WTC11 (cell line): Measurements from ENCODE around the gene KIFC3. TPM values are rescaled to one million over a fixed set of nuclear protein-coding genes. Genes with fewer than 3 reads are reported as not detected.

Experiments used
- ATAC-seq: fragments of 200-7000 bp; cut with Tn5 transposase; 2 replicates; pipeline ENCODE4 v1.10.0; 2021; ENCODE audit warnings: mild to moderate bottlenecking, moderate library complexity
- CTCF ChIA-PET: fragments of 300-600 bp; sonication (Branson Sonifier 250); formaldehyde crosslinking; loops from one replicate; lab custom pipeline; 2021; ENCODE audit warnings: antibody characterized with exemption; lab: Charles Lee
- POLR2A ChIA-PET: fragments of 350-600 bp; sonication (Branson Sonifier 250); formaldehyde crosslinking; loops from one replicate; lab custom pipeline; 2021; ENCODE audit warnings: antibody characterized with exemption; lab: Charles Lee
- DNase-seq: peaks from one replicate; pipeline ENCODE4 v3.0.0; 2021; ENCODE audit warnings: low spot score
- H3K27ac Mint-ChIP-seq: 2 replicates; pipeline ENCODE4 v1.8.0; 2021; ENCODE audit warnings: mixed read lengths
- H3K27me3 Mint-ChIP-seq: 2 replicates; pipeline ENCODE4 v1.8.0; 2021; ENCODE audit warnings: low read depth, mild to moderate bottlenecking, moderate library complexity, mixed read lengths
- H3K36me3 Mint-ChIP-seq: 2 replicates; pipeline ENCODE4 v1.8.0; 2021; ENCODE audit warnings: mixed read lengths
- H3K4me1 Mint-ChIP-seq: 2 replicates; pipeline ENCODE4 v1.8.0; 2022; ENCODE audit warnings: mixed read lengths
- H3K4me3 Mint-ChIP-seq: 2 replicates; pipeline ENCODE4 v1.8.0; 2021; ENCODE audit warnings: mild to moderate bottlenecking, moderate library complexity, mixed read lengths
- H3K9me3 Mint-ChIP-seq: 2 replicates; pipeline ENCODE4 v1.8.0; 2021; ENCODE audit warnings: mixed read lengths
- CBFB ChIP-seq: sonication (generic); formaldehyde crosslinking; IDR thresholded peaks from 2 replicates; pipeline ENCODE4 v1.8.1; 2022; ENCODE audit warnings: mild to moderate bottlenecking, low read depth, missing genetic modification reagents
- CREB1 ChIP-seq: sonication (generic); formaldehyde crosslinking; IDR thresholded peaks from 2 replicates; pipeline ENCODE4 v1.8.0; 2023; ENCODE audit warnings: mild to moderate bottlenecking, missing genetic modification reagents
- EMX1 ChIP-seq: fragments of 250-450 bp; sonication (Bioruptor Pico); IDR thresholded peaks from 2 replicates; pipeline ENCODE4 v1.8.0; 2021; ENCODE audit warnings: mild to moderate bottlenecking
- GTF2I ChIP-seq: fragments of 250-450 bp; sonication (Bioruptor Pico); conservative IDR thresholded peaks from 2 replicates; pipeline ENCODE4 v1.4.0; 2021; ENCODE audit warnings: mild to moderate bottlenecking
- IRF2 ChIP-seq: sonication (generic); formaldehyde crosslinking; IDR thresholded peaks from 2 replicates; pipeline ENCODE4 v1.8.0; 2022; ENCODE audit warnings: low read depth, missing genetic modification reagents, borderline replicate concordance
- JAZF1 ChIP-seq: fragments of 250-450 bp; sonication (Bioruptor Pico); IDR thresholded peaks from 2 replicates; pipeline ENCODE4 v1.9.0; 2021; ENCODE audit warnings: moderate library complexity, mild to moderate bottlenecking, inconsistent platforms
- MAX ChIP-seq: sonication (generic); formaldehyde crosslinking; IDR thresholded peaks from 2 replicates; pipeline ENCODE4 v1.8.0; 2022; ENCODE audit warnings: mild to moderate bottlenecking, missing genetic modification reagents
- MYBL2 ChIP-seq: sonication (generic); formaldehyde crosslinking; IDR thresholded peaks from 2 replicates; pipeline ENCODE4 v1.8.1; 2023; ENCODE audit warnings: mild to moderate bottlenecking, moderate library complexity, missing genetic modification reagents
- RORB ChIP-seq: fragments of 250-450 bp; sonication (Bioruptor Pico); IDR thresholded peaks from 2 replicates; pipeline ENCODE4 v1.9.0; 2021; ENCODE audit warnings: mild to moderate bottlenecking
- SMAD3 ChIP-seq: sonication (generic); formaldehyde crosslinking; IDR thresholded peaks from 2 replicates; pipeline ENCODE4 v1.8.0; 2022; ENCODE audit warnings: missing genetic modification reagents, mild to moderate bottlenecking, borderline replicate concordance
- TP53 ChIP-seq: sonication (generic); formaldehyde crosslinking; IDR thresholded peaks from 2 replicates; pipeline ENCODE4 v1.8.1; 2023; ENCODE audit warnings: mild to moderate bottlenecking, missing genetic modification reagents
- total RNA-seq: library from RNA; stranded (reverse); gene quantifications from 3 replicates; pipeline ENCODE4 v1.2.3, GENCODE V29; 2021
- TF ChIP-seq, protein P1 (sequence below): sonication (generic); formaldehyde crosslinking; IDR thresholded peaks from 2 replicates; pipeline ENCODE4 v1.8.0; 2023; ENCODE audit warnings: missing genetic modification reagents, mild to moderate bottlenecking, borderline replicate concordance
- TF ChIP-seq, protein P2 (sequence below): fragments of 250-450 bp; sonication (Bioruptor Pico); IDR thresholded peaks from 2 replicates; pipeline ENCODE4 v1.9.0; 2021; ENCODE audit warnings: mild to moderate bottlenecking, borderline replicate concordance
- TF ChIP-seq, protein P3 (sequence below): fragments of 250-450 bp; sonication (Bioruptor Pico); IDR thresholded peaks from 2 replicates; pipeline ENCODE4 v1.8.0; 2021; ENCODE audit warnings: mild to moderate bottlenecking
- TF ChIP-seq, protein P4 (sequence below): sonication (generic); formaldehyde crosslinking; IDR thresholded peaks from 2 replicates; pipeline ENCODE4 v1.8.0; 2023; ENCODE audit warnings: mild to moderate bottlenecking, missing genetic modification reagents

The KIFC3 gene
- total RNA-seq, 1 experiment from 2014 or later, result 11.6 TPM

- TF ChIP-seq, protein P1, sequence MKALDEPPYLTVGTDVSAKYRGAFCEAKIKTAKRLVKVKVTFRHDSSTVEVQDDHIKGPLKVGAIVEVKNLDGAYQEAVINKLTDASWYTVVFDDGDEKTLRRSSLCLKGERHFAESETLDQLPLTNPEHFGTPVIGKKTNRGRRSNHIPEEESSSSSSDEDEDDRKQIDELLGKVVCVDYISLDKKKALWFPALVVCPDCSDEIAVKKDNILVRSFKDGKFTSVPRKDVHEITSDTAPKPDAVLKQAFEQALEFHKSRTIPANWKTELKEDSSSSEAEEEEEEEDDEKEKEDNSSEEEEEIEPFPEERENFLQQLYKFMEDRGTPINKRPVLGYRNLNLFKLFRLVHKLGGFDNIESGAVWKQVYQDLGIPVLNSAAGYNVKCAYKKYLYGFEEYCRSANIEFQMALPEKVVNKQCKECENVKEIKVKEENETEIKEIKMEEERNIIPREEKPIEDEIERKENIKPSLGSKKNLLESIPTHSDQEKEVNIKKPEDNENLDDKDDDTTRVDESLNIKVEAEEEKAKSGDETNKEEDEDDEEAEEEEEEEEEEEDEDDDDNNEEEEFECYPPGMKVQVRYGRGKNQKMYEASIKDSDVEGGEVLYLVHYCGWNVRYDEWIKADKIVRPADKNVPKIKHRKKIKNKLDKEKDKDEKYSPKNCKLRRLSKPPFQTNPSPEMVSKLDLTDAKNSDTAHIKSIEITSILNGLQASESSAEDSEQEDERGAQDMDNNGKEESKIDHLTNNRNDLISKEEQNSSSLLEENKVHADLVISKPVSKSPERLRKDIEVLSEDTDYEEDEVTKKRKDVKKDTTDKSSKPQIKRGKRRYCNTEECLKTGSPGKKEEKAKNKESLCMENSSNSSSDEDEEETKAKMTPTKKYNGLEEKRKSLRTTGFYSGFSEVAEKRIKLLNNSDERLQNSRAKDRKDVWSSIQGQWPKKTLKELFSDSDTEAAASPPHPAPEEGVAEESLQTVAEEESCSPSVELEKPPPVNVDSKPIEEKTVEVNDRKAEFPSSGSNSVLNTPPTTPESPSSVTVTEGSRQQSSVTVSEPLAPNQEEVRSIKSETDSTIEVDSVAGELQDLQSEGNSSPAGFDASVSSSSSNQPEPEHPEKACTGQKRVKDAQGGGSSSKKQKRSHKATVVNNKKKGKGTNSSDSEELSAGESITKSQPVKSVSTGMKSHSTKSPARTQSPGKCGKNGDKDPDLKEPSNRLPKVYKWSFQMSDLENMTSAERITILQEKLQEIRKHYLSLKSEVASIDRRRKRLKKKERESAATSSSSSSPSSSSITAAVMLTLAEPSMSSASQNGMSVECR (CRISPR knock-in tag), result no peak
- TF ChIP-seq, protein P2, sequence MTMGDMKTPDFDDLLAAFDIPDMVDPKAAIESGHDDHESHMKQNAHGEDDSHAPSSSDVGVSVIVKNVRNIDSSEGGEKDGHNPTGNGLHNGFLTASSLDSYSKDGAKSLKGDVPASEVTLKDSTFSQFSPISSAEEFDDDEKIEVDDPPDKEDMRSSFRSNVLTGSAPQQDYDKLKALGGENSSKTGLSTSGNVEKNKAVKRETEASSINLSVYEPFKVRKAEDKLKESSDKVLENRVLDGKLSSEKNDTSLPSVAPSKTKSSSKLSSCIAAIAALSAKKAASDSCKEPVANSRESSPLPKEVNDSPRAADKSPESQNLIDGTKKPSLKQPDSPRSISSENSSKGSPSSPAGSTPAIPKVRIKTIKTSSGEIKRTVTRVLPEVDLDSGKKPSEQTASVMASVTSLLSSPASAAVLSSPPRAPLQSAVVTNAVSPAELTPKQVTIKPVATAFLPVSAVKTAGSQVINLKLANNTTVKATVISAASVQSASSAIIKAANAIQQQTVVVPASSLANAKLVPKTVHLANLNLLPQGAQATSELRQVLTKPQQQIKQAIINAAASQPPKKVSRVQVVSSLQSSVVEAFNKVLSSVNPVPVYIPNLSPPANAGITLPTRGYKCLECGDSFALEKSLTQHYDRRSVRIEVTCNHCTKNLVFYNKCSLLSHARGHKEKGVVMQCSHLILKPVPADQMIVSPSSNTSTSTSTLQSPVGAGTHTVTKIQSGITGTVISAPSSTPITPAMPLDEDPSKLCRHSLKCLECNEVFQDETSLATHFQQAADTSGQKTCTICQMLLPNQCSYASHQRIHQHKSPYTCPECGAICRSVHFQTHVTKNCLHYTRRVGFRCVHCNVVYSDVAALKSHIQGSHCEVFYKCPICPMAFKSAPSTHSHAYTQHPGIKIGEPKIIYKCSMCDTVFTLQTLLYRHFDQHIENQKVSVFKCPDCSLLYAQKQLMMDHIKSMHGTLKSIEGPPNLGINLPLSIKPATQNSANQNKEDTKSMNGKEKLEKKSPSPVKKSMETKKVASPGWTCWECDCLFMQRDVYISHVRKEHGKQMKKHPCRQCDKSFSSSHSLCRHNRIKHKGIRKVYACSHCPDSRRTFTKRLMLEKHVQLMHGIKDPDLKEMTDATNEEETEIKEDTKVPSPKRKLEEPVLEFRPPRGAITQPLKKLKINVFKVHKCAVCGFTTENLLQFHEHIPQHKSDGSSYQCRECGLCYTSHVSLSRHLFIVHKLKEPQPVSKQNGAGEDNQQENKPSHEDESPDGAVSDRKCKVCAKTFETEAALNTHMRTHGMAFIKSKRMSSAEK (CRISPR knock-in tag), result no peak
- no peak for TF ChIP-seq IRF2 (CRISPR knock-in tag)
Observed at GRCh38 chr16:57830890-57831484, 28.7 kb upstream of the KIFC3 start (continued).

- H3K27me3 Mint-ChIP-seq, result no peaks in the 10 kb centered on the region
- no peak for ATAC-seq
Observed at GRCh38 chr16:57829969-57830360, 27.7 kb upstream of the KIFC3 start.

GRCh38 chr16:57828272-57829161 is 26.2 kb upstream of the KIFC3 start:
- Mint-ChIP-seq H3K4me1 (peaks cover 7% of the 10 kb centered on the region), H3K36me3 (no peaks in the 10 kb centered on the region), H3K4me3 (no peak overlapping the region), H3K27me3 (no peaks in the 10 kb centered on the region), H3K9me3 (no peaks in the 10 kb centered on the region), H3K27ac (no peak overlapping the region)
- ChIA-PET POLR2A (no interaction called here), CTCF (interaction anchor here (0.7 to 1.5 kb wide), 4 partner anchors 10 to 41 kb away, joined by 3 to 4 read pairs (median 3); no protein-coding TSS in a partner anchor)
- ATAC-seq (peak; percentile 57), DNase-seq (no peak)
- no peak for TF ChIP-seq MAX (CRISPR knock-in tag)
- TF ChIP-seq TP53 (CRISPR knock-in tag), result no peak
- no peak for TF ChIP-seq MYBL2 (CRISPR knock-in tag)
- no peak for TF ChIP-seq RORB (CRISPR knock-in tag)
- TF ChIP-seq, protein P3, sequence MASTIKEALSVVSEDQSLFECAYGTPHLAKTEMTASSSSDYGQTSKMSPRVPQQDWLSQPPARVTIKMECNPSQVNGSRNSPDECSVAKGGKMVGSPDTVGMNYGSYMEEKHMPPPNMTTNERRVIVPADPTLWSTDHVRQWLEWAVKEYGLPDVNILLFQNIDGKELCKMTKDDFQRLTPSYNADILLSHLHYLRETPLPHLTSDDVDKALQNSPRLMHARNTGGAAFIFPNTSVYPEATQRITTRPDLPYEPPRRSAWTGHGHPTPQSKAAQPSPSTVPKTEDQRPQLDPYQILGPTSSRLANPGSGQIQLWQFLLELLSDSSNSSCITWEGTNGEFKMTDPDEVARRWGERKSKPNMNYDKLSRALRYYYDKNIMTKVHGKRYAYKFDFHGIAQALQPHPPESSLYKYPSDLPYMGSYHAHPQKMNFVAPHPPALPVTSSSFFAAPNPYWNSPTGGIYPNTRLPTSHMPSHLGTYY (CRISPR knock-in tag), result no peak
- TF ChIP-seq EMX1 (CRISPR knock-in tag), result no peak
- TF ChIP-seq GTF2I (CRISPR knock-in tag), result peak; percentile 84

More at GRCh38 chr16:57829969-57830360, 27.7 kb upstream of the KIFC3 start:
- Mint-ChIP-seq H3K36me3 (no peaks in the 10 kb centered on the region), H3K4me1 (peaks cover 6% of the 10 kb centered on the region), H3K9me3 (no peaks in the 10 kb centered on the region), H3K27ac (no peak overlapping the region), H3K4me3 (no peak overlapping the region)
- CTCF ChIA-PET, result interaction anchor here (0.6 to 1.5 kb wide), 2 partner anchors 29 to 32 kb away, joined by 3 to 4 read pairs; no protein-coding TSS in a partner anchor
- POLR2A ChIA-PET, result no interaction called here
- no peak for TF ChIP-seq JAZF1 (CRISPR knock-in tag)
- TF ChIP-seq CBFB (CRISPR knock-in tag), result no peak
- TF ChIP-seq SMAD3 (CRISPR knock-in tag), result no peak
- TF ChIP-seq, protein P4, sequence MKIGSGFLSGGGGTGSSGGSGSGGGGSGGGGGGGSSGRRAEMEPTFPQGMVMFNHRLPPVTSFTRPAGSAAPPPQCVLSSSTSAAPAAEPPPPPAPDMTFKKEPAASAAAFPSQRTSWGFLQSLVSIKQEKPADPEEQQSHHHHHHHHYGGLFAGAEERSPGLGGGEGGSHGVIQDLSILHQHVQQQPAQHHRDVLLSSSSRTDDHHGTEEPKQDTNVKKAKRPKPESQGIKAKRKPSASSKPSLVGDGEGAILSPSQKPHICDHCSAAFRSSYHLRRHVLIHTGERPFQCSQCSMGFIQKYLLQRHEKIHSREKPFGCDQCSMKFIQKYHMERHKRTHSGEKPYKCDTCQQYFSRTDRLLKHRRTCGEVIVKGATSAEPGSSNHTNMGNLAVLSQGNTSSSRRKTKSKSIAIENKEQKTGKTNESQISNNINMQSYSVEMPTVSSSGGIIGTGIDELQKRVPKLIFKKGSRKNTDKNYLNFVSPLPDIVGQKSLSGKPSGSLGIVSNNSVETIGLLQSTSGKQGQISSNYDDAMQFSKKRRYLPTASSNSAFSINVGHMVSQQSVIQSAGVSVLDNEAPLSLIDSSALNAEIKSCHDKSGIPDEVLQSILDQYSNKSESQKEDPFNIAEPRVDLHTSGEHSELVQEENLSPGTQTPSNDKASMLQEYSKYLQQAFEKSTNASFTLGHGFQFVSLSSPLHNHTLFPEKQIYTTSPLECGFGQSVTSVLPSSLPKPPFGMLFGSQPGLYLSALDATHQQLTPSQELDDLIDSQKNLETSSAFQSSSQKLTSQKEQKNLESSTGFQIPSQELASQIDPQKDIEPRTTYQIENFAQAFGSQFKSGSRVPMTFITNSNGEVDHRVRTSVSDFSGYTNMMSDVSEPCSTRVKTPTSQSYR (CRISPR knock-in tag), result no peak
- no peak for TF ChIP-seq CREB1 (CRISPR knock-in tag)
- DNase-seq, result no peak
